Stimulated activated CD8-positive, alpha-beta memory T cell treated with anti-CD3 and anti-CD28 coated beads, Interleukin-12 subunit alpha, Interleukin-12 subunit beta, amount 100 ng/mL, for 24 hours (primary cell): ENCODE measurements around the gene IFNAR2.
"Not testable (repeated sequence)": the region's sequence is repeated elsewhere in the genome, so short reads cannot be mapped to it uniquely, and the experiment has no call there.

Experiments used
- DNase-seq: peaks from one replicate; pipeline ENCODE4 v3.0.0-alpha.2; 2020; ENCODE audit errors: extremely low read depth

The IFNAR2 gene

GRCh38 chr21:33244082-33244778, 14.5 kb downstream of the IFNAR2 start:
- DNase-seq = no peak

- DNase-seq = no peak
Observed at GRCh38 chr21:33244779-33245105, 15.0 kb downstream of the IFNAR2 start.

GRCh38 chr21:33245289-33245918, 15.7 kb downstream of the IFNAR2 start:
- no peak for DNase-seq

GRCh38 chr21:33246506-33246905, 16.8 kb downstream of the IFNAR2 start:
- no peak for DNase-seq

- DNase-seq = no peak
Observed at GRCh38 chr21:33246963-33247362, 17.2 kb downstream of the IFNAR2 start.

GRCh38 chr21:33247599-33247998, 17.9 kb downstream of the IFNAR2 start:
- DNase-seq = no peak

- no peak for DNase-seq
Observed at GRCh38 chr21:33249331-33250002, 19.7 kb downstream of the IFNAR2 start.

GRCh38 chr21:33251119-33251518, 21.4 kb downstream of the IFNAR2 start:
- no peak for DNase-seq

- not testable (repeated sequence) for DNase-seq
Observed at GRCh38 chr21:33253382-33253781, 23.6 kb downstream of the IFNAR2 start.

- DNase-seq = no peak
Observed at GRCh38 chr21:33254766-33255165, 25.0 kb downstream of the IFNAR2 start.

GRCh38 chr21:33255404-33255803, 25.7 kb downstream of the IFNAR2 start:
- DNase-seq = no peak

- DNase-seq = no peak
Observed at GRCh38 chr21:33256019-33256418, 26.3 kb downstream of the IFNAR2 start.

- DNase-seq = no peak
Observed at GRCh38 chr21:33257094-33257803, 27.5 kb downstream of the IFNAR2 start.

- no peak for DNase-seq
Observed at GRCh38 chr21:33258475-33258874, 28.7 kb downstream of the IFNAR2 start.

- DNase-seq = no peak
Observed at GRCh38 chr21:33259428-33259827, 29.7 kb downstream of the IFNAR2 start.

GRCh38 chr21:33259995-33260394, 30.3 kb downstream of the IFNAR2 start:
- no peak for DNase-seq

GRCh38 chr21:33261635-33262034, 31.9 kb downstream of the IFNAR2 start:
- DNase-seq = no peak

GRCh38 chr21:33262921-33263320, 33.2 kb downstream of the IFNAR2 start:
- no peak for DNase-seq

- no peak for DNase-seq
Observed at GRCh38 chr21:33264561-33264960, 34.8 kb downstream of the IFNAR2 start.

- DNase-seq = no peak
Observed at GRCh38 chr21:33265664-33266049, 35.9 kb downstream of the IFNAR2 start.

GRCh38 chr21:33266050-33266788, 36.5 kb downstream of the IFNAR2 start, which contains the start of gene IL10RB:
Gene IL10RB, plus strand, starts transcription at chr21:33266367. Its CDS starts 99 bp downstream, at chr21:33266466.
- peak; percentile 40 for DNase-seq

- DNase-seq = no peak
Observed at GRCh38 chr21:33266789-33267135, 37.0 kb downstream of the IFNAR2 start.
